ENCODE data around the gene ADCY7.
A peak's percentile ranks its signal among the peaks of the same experiment; 100 is the strongest.

The ADCY7 gene

DNA sequence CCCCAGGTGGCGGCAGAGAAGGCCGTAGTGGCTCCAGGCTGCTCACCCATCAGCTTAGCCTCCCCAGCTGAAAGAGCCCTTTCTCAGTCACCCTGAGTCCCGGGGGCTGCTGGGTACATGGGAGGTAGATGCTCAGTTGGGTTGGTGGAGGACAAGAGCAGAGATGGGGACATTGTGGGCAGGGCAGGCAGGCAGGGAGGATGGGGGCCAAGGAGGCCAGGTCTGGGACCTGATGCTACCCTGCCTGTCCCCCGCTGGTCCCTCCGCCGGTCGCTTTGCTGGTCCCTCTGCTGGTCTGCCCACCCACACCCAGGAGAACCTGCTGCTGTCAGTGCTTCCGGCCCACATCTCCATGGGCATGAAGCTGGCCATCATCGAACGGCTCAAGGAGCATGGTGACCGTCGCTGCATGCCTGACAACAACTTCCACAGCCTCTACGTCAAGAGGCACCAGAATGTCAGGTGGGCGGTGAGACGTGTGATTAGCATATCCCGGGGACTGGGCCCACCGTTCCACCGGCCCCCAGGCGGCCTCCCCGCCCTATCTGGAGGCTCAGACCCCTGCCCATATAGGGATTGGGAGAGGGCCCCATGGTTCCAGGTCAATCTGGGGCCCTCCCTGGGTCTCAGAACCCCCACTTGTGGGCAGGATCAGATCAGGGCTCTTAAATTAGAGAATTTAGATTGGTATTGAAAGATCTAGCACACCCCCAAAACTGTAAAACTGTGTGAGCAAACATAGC is 26.9 kb downstream of the ADCY7 start:
- H3K27me3 Mint-ChIP-seq, result no peaks in the 10 kb centered on the region
- no peak for DNase-seq
- H3K4me1 Mint-ChIP-seq, result peaks cover 22% of the 10 kb centered on the region
- H3K4me3 Mint-ChIP-seq, result no peak overlapping the region
- no peaks in the 10 kb centered on the region for H3K9me3 Mint-ChIP-seq
- H3K27ac Mint-ChIP-seq, result no peak overlapping the region
- ATAC-seq, result no peak

- Mint-ChIP-seq H3K4me1 (peaks cover 22% of the 10 kb centered on the region), H3K9me3 (no peaks in the 10 kb centered on the region), H3K27me3 (no peaks in the 10 kb centered on the region), H3K4me3 (no peak overlapping the region), H3K27ac (no peak overlapping the region)
- ATAC-seq (no peak), DNase-seq (no peak)
Observed at GRCh38 chr16:50293994-50294855, 27.9 kb downstream of the ADCY7 start.

- H3K9me3 Mint-ChIP-seq, result no peaks in the 10 kb centered on the region
- ATAC-seq, result no peak
- DNase-seq, result no peak
- no peak overlapping the region for H3K4me3 Mint-ChIP-seq
- H3K27ac Mint-ChIP-seq, result no peak overlapping the region
- H3K4me1 Mint-ChIP-seq, result peaks cover 19% of the 10 kb centered on the region
- H3K27me3 Mint-ChIP-seq, result no peaks in the 10 kb centered on the region
Observed at GRCh38 chr16:50294955-50295354, 28.6 kb downstream of the ADCY7 start.

GRCh38 chr16:50295541-50296132 is 29.3 kb downstream of the ADCY7 start:
- no peak overlapping the region for H3K4me3 Mint-ChIP-seq
- peaks cover 16% of the 10 kb centered on the region for H3K4me1 Mint-ChIP-seq
- no peaks in the 10 kb centered on the region for H3K27me3 Mint-ChIP-seq
- H3K27ac Mint-ChIP-seq, result peak overlapping the region; percentile 5
- DNase-seq (no peak), ATAC-seq (no peak)
- no peaks in the 10 kb centered on the region for H3K9me3 Mint-ChIP-seq

DNA sequence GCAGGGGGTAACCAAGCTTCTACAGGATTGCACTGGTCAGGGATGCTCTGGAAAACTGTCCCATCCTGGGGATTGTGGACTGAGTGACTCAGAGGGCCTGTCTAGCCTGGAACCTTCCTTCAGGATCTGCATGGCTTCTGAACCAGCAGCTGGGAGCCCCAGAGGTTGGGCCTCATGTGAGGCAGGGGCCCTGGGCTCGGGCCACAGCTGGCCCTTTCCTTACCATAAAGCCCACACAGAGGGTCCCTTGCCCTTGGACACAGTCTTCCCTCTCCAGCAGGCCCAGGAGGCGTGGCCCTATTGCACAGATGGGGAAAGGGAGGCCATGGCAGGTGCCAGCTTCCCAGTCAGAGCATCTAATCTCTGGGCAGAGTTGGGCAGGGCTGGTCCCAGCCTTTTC is 30.5 kb downstream of the ADCY7 start:
- Mint-ChIP-seq H3K4me3 (no peak overlapping the region), H3K4me1 (peaks cover 12% of the 10 kb centered on the region), H3K27me3 (no peaks in the 10 kb centered on the region), H3K9me3 (no peaks in the 10 kb centered on the region), H3K27ac (peak overlapping the region; percentile 42 to 46)
- DNase-seq (no peak), ATAC-seq (no peak)

DNA sequence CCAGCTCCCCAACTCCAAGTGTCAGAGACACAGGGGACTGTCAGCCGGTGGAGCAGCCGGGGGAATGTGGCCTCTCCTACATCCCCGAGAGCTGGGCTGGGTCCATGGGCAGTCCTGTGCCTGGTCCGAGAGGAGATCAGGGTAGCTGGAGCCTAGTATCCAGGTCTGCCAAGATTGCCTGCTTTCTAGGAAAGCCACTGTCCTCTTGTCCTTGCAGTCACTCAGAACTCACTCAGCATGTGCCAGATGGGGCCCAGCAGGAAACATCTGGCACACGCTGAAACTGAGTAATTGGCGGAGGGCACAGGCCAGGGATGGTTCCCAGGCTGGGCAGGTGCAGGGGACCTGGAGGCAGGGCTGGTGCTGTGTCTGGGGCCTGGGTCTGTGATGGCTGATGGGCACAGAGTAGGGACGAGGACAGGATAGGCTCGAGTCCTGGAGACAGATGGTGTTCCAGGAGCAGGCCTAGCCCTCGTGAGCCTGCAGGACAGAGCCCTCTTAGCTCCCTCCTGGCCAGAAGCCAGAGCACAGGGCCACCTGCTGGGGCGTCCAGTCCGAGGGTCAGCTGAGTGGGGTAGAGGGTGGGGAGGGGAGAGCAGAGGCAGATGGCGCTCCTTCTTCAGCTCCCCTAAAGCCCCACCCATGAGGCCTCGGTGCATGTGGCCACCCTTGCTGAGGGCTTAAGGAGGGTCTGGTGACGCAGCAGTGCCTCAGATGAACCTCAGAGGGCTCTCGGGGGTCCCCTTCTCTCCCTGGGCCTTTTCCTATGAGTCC is 31.1 kb downstream of the ADCY7 start:
- Mint-ChIP-seq H3K27ac (peak overlapping the region; percentile 46 to 82), H3K4me3 (no peak overlapping the region), H3K4me1 (peaks cover 6% of the 10 kb centered on the region), H3K9me3 (no peaks in the 10 kb centered on the region), H3K27me3 (no peaks in the 10 kb centered on the region)
- ATAC-seq (no peak), DNase-seq (no peak)

DNA sequence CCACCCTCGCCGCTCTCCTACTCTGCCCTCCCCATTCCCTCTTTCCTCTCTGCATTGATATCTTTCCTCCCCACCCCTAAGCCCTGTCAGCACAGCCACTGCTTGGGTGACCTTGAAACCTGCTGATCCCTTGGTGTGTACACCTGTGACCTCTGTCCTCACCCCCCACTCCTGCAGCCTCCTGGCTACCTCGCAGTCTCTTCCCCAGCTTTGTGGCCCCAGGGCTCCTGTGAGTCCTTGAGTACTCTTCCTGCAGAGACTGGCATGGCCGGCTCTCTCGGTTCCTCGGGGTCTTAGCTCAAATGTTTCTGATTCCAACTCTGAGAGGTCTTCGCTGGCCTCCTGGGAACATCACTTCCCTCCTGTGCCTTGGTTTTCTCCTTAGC is 31.7 kb downstream of the ADCY7 start:
- DNase-seq, result no peak

DNA sequence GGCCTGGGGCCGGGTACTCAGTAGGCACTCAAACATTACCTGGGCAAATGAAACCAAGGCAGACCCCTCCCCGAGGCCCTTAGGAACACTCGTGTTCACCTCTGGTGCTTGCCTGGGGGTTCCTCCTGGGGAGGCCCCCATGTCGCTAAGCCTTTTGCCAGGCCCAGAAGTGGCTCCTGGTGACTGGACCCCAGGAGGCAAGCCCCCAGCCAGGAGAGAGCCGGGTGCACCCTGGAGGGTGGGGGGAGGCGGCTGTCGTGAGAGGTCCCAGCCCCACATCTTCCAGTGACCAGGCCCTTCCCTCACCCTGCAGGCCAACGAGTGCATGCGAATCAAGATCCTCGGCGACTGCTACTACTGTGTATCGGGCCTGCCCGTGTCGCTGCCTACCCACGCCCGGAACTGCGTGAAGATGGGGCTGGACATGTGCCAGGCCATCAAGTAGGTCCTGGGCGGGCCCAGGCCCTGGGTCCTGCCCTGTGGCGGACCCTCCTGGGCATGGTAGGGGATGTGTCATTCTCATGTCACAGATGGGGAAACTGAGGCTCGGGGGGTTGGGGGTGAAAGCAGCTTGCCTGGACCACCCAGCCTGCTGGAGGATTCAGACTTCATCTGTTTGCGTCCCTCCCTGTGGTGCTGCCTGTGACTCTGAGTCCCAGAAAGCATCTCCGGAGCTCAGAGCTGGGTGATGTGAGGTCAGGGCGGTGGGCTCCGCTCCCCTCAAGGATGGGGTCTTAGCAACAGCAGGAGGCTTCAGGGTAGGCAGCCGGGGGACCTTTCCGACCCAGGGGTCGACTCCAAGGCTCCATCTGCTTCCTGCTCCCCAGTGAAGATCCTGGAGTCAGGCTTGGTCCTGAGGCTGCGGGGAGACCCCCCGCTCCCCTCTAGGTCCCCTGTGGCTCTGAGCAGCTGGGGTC is 32.5 kb downstream of the ADCY7 start:
- DNase-seq (no peak), ATAC-seq (no peak)
- H3K4me3 Mint-ChIP-seq, result no peak overlapping the region
- H3K9me3 Mint-ChIP-seq, result no peaks in the 10 kb centered on the region
- H3K27me3 Mint-ChIP-seq, result no peaks in the 10 kb centered on the region
- no peak overlapping the region for H3K27ac Mint-ChIP-seq
- H3K4me1 Mint-ChIP-seq, result no peaks in the 10 kb centered on the region

More for the DNA sequence above, 31.7 kb downstream of the ADCY7 start:
- H3K4me3 Mint-ChIP-seq, result no peak overlapping the region
- H3K9me3 Mint-ChIP-seq, result no peaks in the 10 kb centered on the region
- H3K4me1 Mint-ChIP-seq, result no peaks in the 10 kb centered on the region
- ATAC-seq, result no peak
- no peak overlapping the region for H3K27ac Mint-ChIP-seq
- H3K27me3 Mint-ChIP-seq, result no peaks in the 10 kb centered on the region

DNA sequence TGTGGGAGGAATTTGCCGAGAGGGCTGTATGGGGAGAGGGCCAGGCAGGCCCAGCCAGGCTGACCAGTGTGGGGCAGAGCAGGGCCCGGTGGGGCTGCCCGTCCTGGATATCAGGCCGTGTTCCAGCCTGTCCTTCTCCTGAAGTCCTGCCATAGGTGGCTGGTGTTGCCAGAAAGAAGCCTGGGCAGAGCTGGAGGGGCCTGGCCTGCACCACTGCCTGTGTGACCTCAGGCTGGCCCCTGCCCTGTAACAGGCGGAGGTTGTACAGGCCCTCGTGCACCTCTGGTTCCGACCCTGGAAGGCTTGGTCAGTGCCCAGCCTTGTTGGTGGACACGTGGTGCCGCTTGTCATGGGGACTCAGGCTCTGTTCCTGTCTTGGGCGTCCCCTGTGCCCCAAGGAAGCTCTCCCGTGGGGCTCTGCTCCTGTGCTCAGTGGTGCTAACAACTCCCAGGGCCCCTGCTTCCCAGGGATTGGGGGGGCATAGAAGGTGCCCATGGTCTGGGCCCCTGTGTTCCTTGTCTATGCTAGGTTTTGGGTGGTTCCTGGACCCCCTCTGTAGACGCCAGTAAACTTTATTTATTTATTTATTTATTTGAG is 33.3 kb downstream of the ADCY7 start:
- H3K9me3 Mint-ChIP-seq, result no peaks in the 10 kb centered on the region
- no peaks in the 10 kb centered on the region for H3K27me3 Mint-ChIP-seq
- no peak overlapping the region for H3K4me3 Mint-ChIP-seq
- H3K4me1 Mint-ChIP-seq, result no peaks in the 10 kb centered on the region
- DNase-seq (no peak), ATAC-seq (no peak)
- no peak overlapping the region for H3K27ac Mint-ChIP-seq

GRCh38 chr16:50300942-50301625 is 34.7 kb downstream of the ADCY7 start:
- Mint-ChIP-seq H3K9me3 (no peaks in the 10 kb centered on the region), H3K27me3 (no peaks in the 10 kb centered on the region), H3K4me1 (no peaks in the 10 kb centered on the region), H3K27ac (peak overlapping the region in 1 of 2 donors; percentile 19), H3K4me3 (no peak overlapping the region)
- DNase-seq (no peak), ATAC-seq (peak; percentile 22)

DNA sequence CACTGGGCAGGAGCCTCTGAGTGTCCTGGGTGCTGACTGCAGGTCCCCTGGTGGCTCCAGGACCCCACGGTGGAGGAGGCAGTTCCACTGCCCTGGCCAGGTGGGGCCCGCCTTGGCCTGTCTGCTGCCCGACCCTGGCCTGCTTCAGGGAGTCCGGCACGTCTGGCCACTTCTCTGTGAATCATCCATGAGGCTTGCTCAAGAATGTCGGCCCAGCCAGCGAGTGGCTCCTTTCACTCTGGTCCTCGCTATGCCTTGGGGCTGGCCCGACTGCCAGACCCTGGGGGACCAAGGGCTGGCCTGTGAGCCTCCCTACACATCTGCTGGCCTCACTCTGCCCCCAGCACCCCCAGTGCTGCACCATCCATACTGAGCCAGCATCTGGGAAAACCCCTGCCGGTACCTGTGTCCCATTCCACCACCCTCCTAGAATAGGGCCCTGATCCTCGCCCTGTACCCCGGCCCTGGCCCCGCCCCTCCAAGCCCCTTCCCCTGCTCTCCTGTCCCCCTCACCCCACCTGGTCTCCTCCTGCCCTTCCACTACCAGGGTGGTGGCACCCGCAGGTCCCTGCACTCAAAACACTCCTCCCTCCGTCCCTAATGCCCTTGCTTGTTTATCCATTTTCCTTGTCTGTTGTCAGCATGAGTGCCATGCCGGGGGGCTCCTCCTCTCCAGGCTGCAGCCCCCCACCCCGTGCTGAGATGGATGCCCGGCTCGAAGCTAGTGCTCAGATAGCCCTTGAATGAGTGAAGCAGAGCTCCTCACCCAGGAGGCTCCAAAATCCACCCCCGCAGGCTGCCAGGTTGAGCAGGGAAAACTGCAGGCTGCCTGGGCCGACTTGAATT is 35.5 kb downstream of the ADCY7 start:
- DNase-seq, result no peak
- peak; percentile 15 for ATAC-seq
- no peaks in the 10 kb centered on the region for H3K9me3 Mint-ChIP-seq
- H3K27me3 Mint-ChIP-seq, result no peaks in the 10 kb centered on the region
- H3K27ac Mint-ChIP-seq, result peak overlapping the region in 1 of 2 donors; percentile 19
- no peaks in the 10 kb centered on the region for H3K4me1 Mint-ChIP-seq
- no peak overlapping the region for H3K4me3 Mint-ChIP-seq

DNA sequence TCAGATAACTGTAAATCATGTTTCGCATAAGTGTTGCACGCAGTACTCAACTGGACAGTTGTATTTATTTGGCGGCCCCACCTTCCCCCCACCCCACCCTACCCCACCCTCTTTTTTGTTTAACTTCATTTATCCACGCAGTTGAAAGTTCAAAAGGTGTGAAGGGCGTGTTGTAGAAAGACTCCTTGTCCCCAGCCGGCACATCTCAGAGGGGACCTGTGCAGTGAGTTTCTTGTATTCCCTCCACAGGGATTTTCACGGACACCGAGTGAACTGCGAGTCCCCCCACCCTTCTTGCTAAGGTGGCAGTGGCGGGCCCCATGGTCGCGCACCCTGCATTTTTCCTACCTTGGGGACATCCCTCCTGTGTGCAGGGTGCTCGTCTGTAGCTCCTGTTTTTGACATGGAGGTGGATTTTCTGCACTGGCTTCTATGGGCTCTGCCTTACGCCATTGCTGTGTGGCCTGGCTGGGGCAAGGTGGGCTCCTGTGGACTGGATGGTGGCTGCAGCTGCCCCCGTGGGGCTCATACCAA is 36.2 kb downstream of the ADCY7 start:
- no peak for ATAC-seq

DNA sequence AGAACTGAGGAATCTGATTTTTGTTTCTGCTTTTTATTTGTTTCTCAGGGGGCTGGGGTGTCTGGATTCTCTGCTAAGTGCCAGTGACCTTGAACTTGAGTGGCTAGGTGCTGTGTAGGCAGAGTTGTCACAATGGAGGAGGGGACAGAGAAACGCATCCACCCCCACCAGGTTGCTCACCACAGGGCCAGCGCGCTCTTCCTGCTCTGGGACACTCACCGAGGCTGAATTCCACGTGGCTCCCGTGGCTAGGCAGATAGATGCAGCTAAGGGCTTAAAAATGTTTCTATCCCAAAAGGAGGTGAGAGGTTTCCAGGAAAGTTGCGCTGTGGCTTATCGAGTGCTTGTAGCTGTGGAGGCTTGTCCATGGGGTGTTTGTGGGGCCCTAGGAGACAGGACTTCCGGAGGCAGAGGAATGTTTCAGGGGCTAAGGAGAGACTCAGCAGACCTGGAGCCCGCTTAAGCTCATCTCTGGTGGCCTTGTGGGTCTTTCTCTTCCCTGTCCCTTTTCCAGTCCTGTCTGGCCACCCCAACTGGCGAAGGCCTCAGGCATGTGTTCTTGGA is 36.8 kb downstream of the ADCY7 start:
- Mint-ChIP-seq H3K4me1 (no peaks in the 10 kb centered on the region), H3K27ac (peak overlapping the region; percentile 33 to 67), H3K27me3 (no peaks in the 10 kb centered on the region), H3K4me3 (no peak overlapping the region), H3K9me3 (no peaks in the 10 kb centered on the region)
- ATAC-seq (no peak), DNase-seq (no peak)

More for the DNA sequence above, 36.2 kb downstream of the ADCY7 start:
- Mint-ChIP-seq H3K4me1 (no peaks in the 10 kb centered on the region), H3K4me3 (no peak overlapping the region), H3K27ac (peak overlapping the region in 1 of 2 donors; percentile 33), H3K27me3 (no peaks in the 10 kb centered on the region), H3K9me3 (no peaks in the 10 kb centered on the region)
- no peak for DNase-seq
